K562 (cell line): ENCODE results near the gene C2CD2L. TPM values are rescaled to one million over a fixed set of nuclear protein-coding genes. Genes with fewer than 3 reads are reported as not detected.
A peak's percentile ranks its signal among the peaks of the same experiment; 100 is the strongest.

Experiments used
- ASH1L ChIP-seq: fragments of 450-650 bp; IDR thresholded peaks from 2 replicates; pipeline ENCODE4 v1.6.1; 2018; ENCODE audit warnings: borderline replicate concordance, mild to moderate bottlenecking, low read depth; ENCODE audit not compliant: partially characterized antibody
- CHAMP1 ChIP-seq: fragments of 450-650 bp; IDR thresholded peaks from 2 replicates; pipeline ENCODE4 v1.6.1; 2016; ENCODE audit warnings: mild to moderate bottlenecking
- FOSL1 ChIP-seq: fragments of 200-800 bp; sonication (Bioruptor generic); conservative IDR thresholded peaks from 2 replicates; pipeline ENCODE4 v1.6.1; 2016; ENCODE audit warnings: missing genetic modification characterization, missing compliant biosample characterization
- GATAD2B ChIP-seq: fragments of 450-650 bp; IDR thresholded peaks from 2 replicates; pipeline ENCODE4 v1.6.1; 2017; ENCODE audit warnings: mild to moderate bottlenecking, borderline replicate concordance
- ILK ChIP-seq: fragments of 450-650 bp; IDR thresholded peaks from 2 replicates; pipeline ENCODE4 v1.6.1; 2016; ENCODE audit warnings: missing genetic modification characterization, low read depth, mild to moderate bottlenecking, missing compliant biosample characterization, moderate library complexity, borderline replicate concordance
- KLF10 ChIP-seq: fragments of 250-450 bp; sonication (Bioruptor Pico); IDR thresholded peaks from 2 replicates; pipeline ENCODE4 v1.6.1; 2021; ENCODE audit warnings: matching md5 sums
- KLF13 ChIP-seq: fragments of 450-650 bp; IDR thresholded peaks from 2 replicates; pipeline ENCODE4 v1.6.1; 2016; ENCODE audit warnings: missing genetic modification characterization, low read depth, mild to moderate bottlenecking, missing compliant biosample characterization, moderate library complexity, borderline replicate concordance
- MCM2 ChIP-seq: fragments of 450-650 bp; IDR thresholded peaks from 2 replicates; pipeline ENCODE4 v1.6.1; 2017; ENCODE audit warnings: low read depth, mild to moderate bottlenecking
- ZNF239 ChIP-seq: fragments of 250-450 bp; sonication (Bioruptor Pico); IDR thresholded peaks from 2 replicates; pipeline ENCODE4 v1.4.0; 2020; ENCODE audit warnings: mild to moderate bottlenecking
- ZNF277 ChIP-seq: fragments of 250-450 bp; sonication (Bioruptor Pico); IDR thresholded peaks from 2 replicates; pipeline ENCODE4 v1.8.0; 2022; ENCODE audit warnings: inconsistent platforms, mild to moderate bottlenecking, moderate library complexity, borderline replicate concordance
- ZNF354B ChIP-seq: fragments of 250-450 bp; sonication (Bioruptor Pico); IDR thresholded peaks from 2 replicates; pipeline ENCODE4 v1.4.0; 2020
- ZNF586 ChIP-seq: fragments of 450-650 bp; formaldehyde crosslinking; conservative IDR thresholded peaks from 2 replicates; pipeline ENCODE4 v1.4.0; 2020; ENCODE audit warnings: mild to moderate bottlenecking, moderate library complexity
- polyA plus RNA-seq, 8 experiments: library from polyadenylated mRNA; depleted of rRNA in 4 of 8; stranded (reverse) in 5 of 8; unstranded in 3 of 8; fragments of >200 nt; fragmentation: Nextera tagmentation in 2 of 8; fragmentation: Illumina TruSeq in 1 of 8; extraction: Ambion mirVana in 2 of 8; extraction: Trizol in 1 of 8; gene quantifications; 2 replicates each; pipeline versions ENCODE4 v1.2.1 to v1.2.3, GENCODE V29; 2011 to 2014; ENCODE audit warnings: inconsistent platforms in 1 of 8, missing spikeins in 1 of 8
- total RNA-seq, 7 experiments: library from RNA; depleted of rRNA in 6 of 7; stranded (reverse); fragments of >200 nt in 6 of 7; fragmentation: Illumina TruSeq in 2 of 7; extraction: Trizol in 2 of 7; gene quantifications; 2 replicates each; pipeline versions ENCODE4 v1.2.1 to v1.2.3, GENCODE V29; 2011 to 2021; ENCODE audit warnings: low replicate concordance in 1 of 7
- TF ChIP-seq, protein P1 (sequence below): fragments of 450-650 bp; formaldehyde crosslinking; IDR thresholded peaks from 2 replicates; pipeline ENCODE4 v1.4.0; 2020; ENCODE audit warnings: mild to moderate bottlenecking, mixed read lengths
- TF ChIP-seq, protein P2 (sequence below): fragments of 450-650 bp; formaldehyde crosslinking; IDR thresholded peaks from 2 replicates; pipeline ENCODE4 v1.4.0; 2022; ENCODE audit warnings: missing genetic modification characterization
- TF ChIP-seq, protein P3 (sequence below): IDR thresholded peaks from 2 replicates; pipeline ENCODE4 v1.6.1; 2012; ENCODE audit warnings: low read depth, low read length, improper control_type of control experiment, borderline replicate concordance
- TF ChIP-seq, protein P4 (sequence below): fragments of 250-450 bp; sonication (Bioruptor Pico); IDR thresholded peaks from 2 replicates; pipeline ENCODE4 v1.4.0; 2020; ENCODE audit warnings: borderline replicate concordance

C2CD2L gene
- total and polyA plus RNA-seq, 9 of the 15 experiments (the other 6 are each of a cell fraction or from before 2014, with no cell fraction given) = 0.66 to 41.2 (median 14.8) TPM

DNA sequence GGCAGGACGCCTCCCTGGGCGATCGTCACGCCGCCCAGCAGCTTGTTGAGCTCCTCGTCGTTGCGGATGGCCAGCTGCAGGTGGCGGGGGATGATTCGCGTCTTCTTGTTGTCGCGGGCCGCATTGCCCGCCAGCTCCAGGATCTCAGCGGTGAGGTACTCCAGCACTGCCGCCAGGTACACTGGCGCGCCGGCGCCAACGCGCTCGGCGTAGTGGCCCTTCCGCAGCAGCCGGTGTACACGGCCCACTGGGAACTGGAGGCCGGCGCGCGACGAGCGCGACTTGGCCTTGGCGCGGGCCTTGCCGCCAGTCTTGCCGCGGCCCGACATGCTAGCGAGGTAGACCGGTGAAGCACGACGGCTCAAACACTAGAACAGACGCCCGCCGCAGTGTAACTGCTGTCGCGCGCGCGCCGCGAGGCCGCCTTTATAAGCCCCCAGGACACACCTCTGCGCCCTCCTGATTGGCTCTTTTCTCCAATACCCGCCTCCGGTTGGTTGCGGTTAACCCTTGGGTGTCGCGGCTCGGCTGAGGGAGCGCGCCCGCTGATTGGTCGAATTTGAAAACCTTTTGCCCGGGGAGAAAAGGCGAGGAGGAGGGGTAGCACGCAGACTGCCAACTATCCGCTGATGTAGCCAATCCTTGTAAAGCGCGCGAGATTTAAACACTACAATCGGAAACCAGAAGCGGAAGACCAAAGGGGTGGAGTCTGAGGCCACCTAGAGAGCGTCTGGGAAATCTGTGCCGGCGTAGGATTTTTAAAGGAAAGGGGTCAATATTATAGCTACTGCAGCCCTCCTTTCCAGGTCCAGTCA lies 11.9 kb upstream of the C2CD2L start (continued):
- TF ChIP-seq ILK (tag) (no peak), ZNF277 (CRISPR knock-in tag) (no peak), CHAMP1 (0 out of 2 replicates have a peak, but pooled peaks have one; percentile 57), KLF10 (CRISPR knock-in tag) (no peak), ASH1L (peak; percentile 89), FOSL1 (tag) (peak; percentile 52; the same call in 1 of the 2 replicates), MCM2 (no peak), ZNF586 (CRISPR knock-in tag) (no peak), ZNF354B (CRISPR knock-in tag) (no peak), KLF13 (tag) (peak; percentile 68), GATAD2B (no peak), ZNF239 (CRISPR knock-in tag) (no peak)
- TF ChIP-seq, protein P1, sequence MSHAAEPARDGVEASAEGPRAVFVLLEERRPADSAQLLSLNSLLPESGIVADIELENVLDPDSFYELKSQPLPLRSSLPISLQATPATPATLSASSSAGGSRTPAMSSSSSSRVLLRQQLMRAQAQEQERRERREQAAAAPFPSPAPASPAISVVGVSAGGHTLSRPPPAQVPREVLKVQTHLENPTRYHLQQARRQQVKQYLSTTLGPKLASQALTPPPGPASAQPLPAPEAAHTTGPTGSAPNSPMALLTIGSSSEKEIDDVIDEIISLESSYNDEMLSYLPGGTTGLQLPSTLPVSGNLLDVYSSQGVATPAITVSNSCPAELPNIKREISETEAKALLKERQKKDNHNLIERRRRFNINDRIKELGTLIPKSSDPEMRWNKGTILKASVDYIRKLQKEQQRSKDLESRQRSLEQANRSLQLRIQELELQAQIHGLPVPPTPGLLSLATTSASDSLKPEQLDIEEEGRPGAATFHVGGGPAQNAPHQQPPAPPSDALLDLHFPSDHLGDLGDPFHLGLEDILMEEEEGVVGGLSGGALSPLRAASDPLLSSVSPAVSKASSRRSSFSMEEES = no peak
- TF ChIP-seq, protein P2, sequence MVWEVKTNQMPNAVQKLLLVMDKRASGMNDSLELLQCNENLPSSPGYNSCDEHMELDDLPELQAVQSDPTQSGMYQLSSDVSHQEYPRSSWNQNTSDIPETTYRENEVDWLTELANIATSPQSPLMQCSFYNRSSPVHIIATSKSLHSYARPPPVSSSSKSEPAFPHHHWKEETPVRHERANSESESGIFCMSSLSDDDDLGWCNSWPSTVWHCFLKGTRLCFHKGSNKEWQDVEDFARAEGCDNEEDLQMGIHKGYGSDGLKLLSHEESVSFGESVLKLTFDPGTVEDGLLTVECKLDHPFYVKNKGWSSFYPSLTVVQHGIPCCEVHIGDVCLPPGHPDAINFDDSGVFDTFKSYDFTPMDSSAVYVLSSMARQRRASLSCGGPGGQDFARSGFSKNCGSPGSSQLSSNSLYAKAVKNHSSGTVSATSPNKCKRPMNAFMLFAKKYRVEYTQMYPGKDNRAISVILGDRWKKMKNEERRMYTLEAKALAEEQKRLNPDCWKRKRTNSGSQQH (CRISPR knock-in tag) = peak; percentile 86
- TF ChIP-seq, protein P3, sequence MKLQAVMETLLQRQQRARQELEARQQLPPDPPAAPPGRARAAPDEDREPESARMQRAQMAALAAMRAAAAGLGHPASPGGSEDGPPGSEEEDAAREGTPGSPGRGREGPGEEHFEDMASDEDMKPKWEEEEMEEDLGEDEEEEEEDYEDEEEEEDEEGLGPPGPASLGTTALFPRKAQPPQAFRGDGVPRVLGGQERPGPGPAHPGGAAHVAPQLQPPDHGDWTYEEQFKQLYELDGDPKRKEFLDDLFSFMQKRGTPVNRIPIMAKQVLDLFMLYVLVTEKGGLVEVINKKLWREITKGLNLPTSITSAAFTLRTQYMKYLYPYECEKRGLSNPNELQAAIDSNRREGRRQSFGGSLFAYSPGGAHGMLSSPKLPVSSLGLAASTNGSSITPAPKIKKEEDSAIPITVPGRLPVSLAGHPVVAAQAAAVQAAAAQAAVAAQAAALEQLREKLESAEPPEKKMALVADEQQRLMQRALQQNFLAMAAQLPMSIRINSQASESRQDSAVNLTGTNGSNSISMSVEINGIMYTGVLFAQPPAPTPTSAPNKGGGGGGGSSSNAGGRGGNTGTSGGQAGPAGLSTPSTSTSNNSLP = no peak
- TF ChIP-seq, protein P4, sequence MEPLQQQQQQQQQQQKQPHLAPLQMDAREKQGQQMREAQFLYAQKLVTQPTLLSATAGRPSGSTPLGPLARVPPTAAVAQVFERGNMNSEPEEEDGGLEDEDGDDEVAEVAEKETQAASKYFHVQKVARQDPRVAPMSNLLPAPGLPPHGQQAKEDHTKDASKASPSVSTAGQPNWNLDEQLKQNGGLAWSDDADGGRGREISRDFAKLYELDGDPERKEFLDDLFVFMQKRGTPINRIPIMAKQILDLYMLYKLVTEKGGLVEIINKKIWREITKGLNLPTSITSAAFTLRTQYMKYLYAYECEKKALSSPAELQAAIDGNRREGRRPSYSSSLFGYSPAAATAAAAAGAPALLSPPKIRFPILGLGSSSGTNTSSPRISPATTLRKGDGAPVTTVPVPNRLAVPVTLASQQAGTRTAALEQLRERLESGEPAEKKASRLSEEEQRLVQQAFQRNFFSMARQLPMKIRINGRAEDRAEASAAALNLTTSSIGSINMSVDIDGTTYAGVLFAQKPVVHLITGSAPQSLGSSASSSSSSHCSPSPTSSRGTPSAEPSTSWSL = peak; percentile 41; the same call in 1 of the 2 replicates
